HCT116 (cell line): Measurements from ENCODE around the gene ASB4. TPM values are rescaled to one million over a fixed set of nuclear protein-coding genes. Genes with fewer than 3 reads are reported as not detected.
"Not testable (repeated sequence)": the region's sequence is repeated elsewhere in the genome, so short reads cannot be mapped to it uniquely, and the experiment has no call there.

Experiments used
- ATAC-seq: fragments of 200-7000 bp; cut with Tn5 transposase; 2 replicates; pipeline ENCODE4 v1.9.1; 2020; ENCODE audit warnings: mild to moderate bottlenecking, moderate library complexity
- BruUV-seq: library from RNA; stranded (reverse); fragments of 400-500 nt; replicated peaks from 2 replicates; lab custom pipeline; 2021; lab: Mats Ljungman, UMichigan
- CTCF ChIA-PET: fragments of 300-600 bp; sonication (Branson Sonifier 250); formaldehyde crosslinking; loops from one replicate; lab custom pipeline; 2021; ENCODE audit warnings: antibody characterized with exemption; lab: Charles Lee
- POLR2A ChIA-PET: fragments of 300-600, 350-600 bp; sonication (Branson Sonifier 250); formaldehyde crosslinking; loops from one replicate; lab custom pipeline; 2021; ENCODE audit warnings: antibody characterized with exemption; lab: Charles Lee
- RAD21 ChIA-PET, 2 experiments: fragments of 300-600 bp; sonication (Branson Sonifier 250); formaldehyde crosslinking; loops; one replicate each; lab custom pipeline; 2023; ENCODE audit warnings: low total read pairs in 2 of 2; ENCODE audit not compliant: uncharacterized antibody in 2 of 2, unreplicated experiment in 2 of 2, low non-redundant PET in 1 of 2; lab: Charles Lee
- DNase-seq: peaks from one replicate; pipeline ENCODE4 v3.0.0-alpha.2; 2010; ENCODE audit warnings: low read depth, low spot score
- H2AFZ ChIP-seq: fragments of 200-600 bp; shearing (Covaris generic), sonication (generic); 2 replicates; pipeline ENCODE4 v1.6.1; 2017; ENCODE audit warnings: low read depth, mixed run types, mixed read lengths, antibody characterized with exemption, low read length; ENCODE audit not compliant: poor library complexity, severe bottlenecking
- H3K27ac ChIP-seq: 2 replicates; pipeline ENCODE4 v1.5.1; 2012; ENCODE audit warnings: low read depth, low read length
- H3K27me3 ChIP-seq: fragments of 200-600 bp; sonication (generic); 2 replicates; pipeline ENCODE4 v1.6.1; 2016; ENCODE audit warnings: mixed run types, low read length, mixed read lengths; ENCODE audit not compliant: insufficient read depth
- H3K36me3 ChIP-seq, 2 experiments: fragments of 200-500 bp in 1 of 2; fragments of 200-600 bp in 1 of 2; sonication (Bioruptor generic) in 1 of 2; sonication (generic) in 1 of 2; 2 replicates each; pipeline versions ENCODE4 v1.5.1 to v1.6.1; 2014 to 2016; ENCODE audit warnings: low read length in 2 of 2, inconsistent platforms in 1 of 2, mixed read lengths in 1 of 2, mixed run types in 1 of 2; ENCODE audit not compliant: insufficient read depth in 2 of 2, control insufficient read depth in 1 of 2
- H3K4me1 ChIP-seq, 2 experiments: fragments of 200-600 bp in 1 of 2; sonication (generic) in 1 of 2; 2 replicates each; pipeline versions ENCODE4 v1.5.1 to v1.6.1; 2012 to 2017; ENCODE audit warnings: low read length in 2 of 2, inconsistent platforms in 1 of 2, mild to moderate bottlenecking in 1 of 2, mixed read lengths in 1 of 2, mixed run types in 1 of 2, moderate library complexity in 1 of 2; ENCODE audit not compliant: insufficient read depth in 2 of 2, control insufficient read depth in 1 of 2
- H3K4me2 ChIP-seq: fragments of 200-600 bp; sonication (generic); 2 replicates; pipeline ENCODE4 v1.6.1; 2017; ENCODE audit warnings: mixed run types, low read length, mixed read lengths
- H3K4me3 ChIP-seq, 2 experiments: fragments of 200-600 bp in 1 of 2; sonication (generic) in 1 of 2; replicated peaks in 1 of 2; 2 replicates each; pipeline ENCODE4 v1.5.1; 2011 to 2016; ENCODE audit warnings: low read length in 2 of 2, control low read depth in 1 of 2, low read depth in 1 of 2, mild to moderate bottlenecking in 1 of 2, mixed read lengths in 1 of 2, mixed run types in 1 of 2
- H3K79me2 ChIP-seq: fragments of 200-600 bp; sonication (generic); 2 replicates; pipeline ENCODE4 v1.6.1; 2017; ENCODE audit warnings: mild to moderate bottlenecking, mixed run types, low read length, moderate library complexity, mixed read lengths; ENCODE audit not compliant: insufficient read depth
- H3K9ac ChIP-seq: fragments of 200-600 bp; sonication (generic); 2 replicates; pipeline ENCODE4 v1.6.1; 2016; ENCODE audit warnings: low read length, mixed read lengths
- H3K9me2 ChIP-seq: fragments of 200-600 bp; sonication (generic), shearing (Covaris generic); 2 replicates; pipeline ENCODE4 v1.6.1; 2017; ENCODE audit warnings: mixed run types, mild to moderate bottlenecking, moderate library complexity; ENCODE audit not compliant: insufficient read depth
- H3K9me3 ChIP-seq, 2 experiments: fragments of 200-500 bp in 1 of 2; fragments of 200-600 bp in 1 of 2; sonication (Bioruptor generic) in 1 of 2; sonication (generic) in 1 of 2; 2 replicates each; pipeline ENCODE4 v1.6.1; 2014 to 2017; ENCODE audit warnings: low read length in 2 of 2, mixed read lengths in 2 of 2, inconsistent platforms in 1 of 2, low read depth in 1 of 2, mild to moderate bottlenecking in 1 of 2, mixed run types in 1 of 2, moderate library complexity in 1 of 2; ENCODE audit not compliant: control insufficient read depth in 1 of 2, insufficient read depth in 1 of 2
- H4K20me1 ChIP-seq: fragments of 200-600 bp; sonication (generic), shearing (Covaris generic); 2 replicates; pipeline ENCODE4 v1.6.1; 2017; ENCODE audit warnings: mixed run types, mild to moderate bottlenecking, moderate library complexity; ENCODE audit not compliant: insufficient read depth
- CBX3 ChIP-seq: IDR thresholded peaks from 2 replicates; pipeline ENCODE4 v1.6.1; 2012; ENCODE audit warnings: low read depth
- CTCF ChIP-seq, 3 experiments: fragments of 200-600 bp in 1 of 3; sonication (generic) in 1 of 3; IDR thresholded peaks in 2 of 3; conservative IDR thresholded peaks in 1 of 3; 2 replicates each; pipeline ENCODE4 v1.5.1; 2012 to 2017; ENCODE audit warnings: low read depth in 2 of 3, low read length in 2 of 3, antibody characterized with exemption in 1 of 3, borderline replicate concordance in 1 of 3, control low read depth in 1 of 3, mild to moderate bottlenecking in 1 of 3, mixed read lengths in 1 of 3, mixed run types in 1 of 3, moderate library complexity in 1 of 3; ENCODE audit not compliant: insufficient read depth in 1 of 3
- YY1 ChIP-seq: IDR thresholded peaks from 2 replicates; pipeline ENCODE4 v1.6.1; 2011; ENCODE audit warnings: low read length, low read depth, moderate library complexity, mild to moderate bottlenecking; ENCODE audit not compliant: insufficient replicate concordance; ENCODE audit errors: extremely low read depth
- intact Hi-C: fragments of 100-400 bp; cut with micrococcal nuclease; formaldehyde crosslinking; loops from 2 replicates; pipeline ENCODE4 v1.10.0; 2022
- total RNA-seq: library from RNA; stranded (reverse); gene quantifications from one replicate; pipeline ENCODE4 v1.2.1, GENCODE V29; 2021; ENCODE audit not compliant: unreplicated experiment

The ASB4 gene
- total RNA-seq, 1 experiment from 2014 or later = 0.12 TPM

GRCh38 chr7:95552010-95552926 lies 66.5 kb downstream of the ASB4 start:
- H3K36me3 ChIP-seq, H2AFZ ChIP-seq, DNase-seq, intact Hi-C loops, H3K9me2 ChIP-seq, ATAC-seq, CTCF ChIA-PET, H3K27ac ChIP-seq, H3K4me2 ChIP-seq, H3K4me3 ChIP-seq, H3K79me2 ChIP-seq, H3K9me3 ChIP-seq, RAD21 ChIA-PET, H3K9ac ChIP-seq, BruUV-seq, H4K20me1 ChIP-seq, H3K27me3 ChIP-seq: not testable (repeated sequence)
- H3K4me1 ChIP-seq = peaks cover 5 to 12% of the 10 kb centered on the region in 2 experiments; a peak in 3 of 4 replicates
- POLR2A ChIA-PET = interaction anchor here (1.3 kb wide), 1 partner anchor 138 kb away, joined by 3 read pairs; no protein-coding TSS in a partner anchor

GRCh38 chr7:95553939-95554338 lies 68.2 kb downstream of the ASB4 start:
- RAD21 ChIA-PET = no interaction called here
- no peaks in the 10 kb centered on the region for H3K79me2 ChIP-seq
- no peaks in the 10 kb centered on the region for H4K20me1 ChIP-seq
- H3K36me3 ChIP-seq = no peaks in the 10 kb centered on the region
- intact Hi-C loops = no loop called here
- H3K27ac ChIP-seq = no peak overlapping the region
- H3K9me3 ChIP-seq = no peaks in the 10 kb centered on the region
- no peak overlapping the region for H3K4me2 ChIP-seq
- H3K4me3 ChIP-seq = no peak overlapping the region
- peaks cover 5 to 12% of the 10 kb centered on the region in 2 experiments; a peak in 3 of 4 replicates for H3K4me1 ChIP-seq
- DNase-seq (no peak), ATAC-seq (no peak)
- no peaks in the 10 kb centered on the region for H3K9me2 ChIP-seq
- BruUV-seq = no TSS peak
- no peak overlapping the region for H3K9ac ChIP-seq
- CTCF ChIA-PET = no interaction called here
- POLR2A ChIA-PET = no interaction called here
- H2AFZ ChIP-seq = no peak overlapping the region
- no peaks in the 10 kb centered on the region for H3K27me3 ChIP-seq
- TF ChIP-seq YY1 (no peak), CTCF (IDR thresholded peaks at IDR 0.05 in 2 of 3, conservative IDR thresholded peaks at IDR 0.05 in 1 of 3; ENCODE audit: borderline replicate concordance in 1 of 3, insufficient read depth in 1 of 3, low read depth in 2 of 3, low read length in 2 of 3) (no peak), CBX3 (no peak)
